ENCODE results near the gene REL.

GRCh38 chr2:60839126-60839813, 42.1 kb upstream of the REL start:
- TF ChIP-seq POLR2AphosphoS5 (IDR thresholded peaks at IDR 0.05; ENCODE audit: low read depth, low read length) (no peak), RFX1 (IDR thresholded peaks at IDR 0.05) (no peak), BRCA1 (CRISPR knock-in tag; IDR thresholded peaks at IDR 0.05) (no peak), RFX5 (IDR thresholded peaks at IDR 0.05; ENCODE audit: low read depth, low read length) (no peak), BCL6 (CRISPR knock-in tag; IDR thresholded peaks at IDR 0.05) (no peak), ZFP41 (CRISPR knock-in tag; IDR thresholded peaks at IDR 0.05; ENCODE audit: borderline replicate concordance) (no peak), MLXIP (CRISPR knock-in tag; IDR thresholded peaks at IDR 0.05; ENCODE audit: borderline replicate concordance) (no peak), ZSCAN31 (CRISPR knock-in tag; IDR thresholded peaks at IDR 0.05; ENCODE audit: low read depth) (no peak), IRX3 (CRISPR knock-in tag; IDR thresholded peaks at IDR 0.05; ENCODE audit: borderline replicate concordance, low read depth) (no peak)
